HepG2 (cell line): ENCODE results near the gene SPSB1. TPM values are rescaled to one million over a fixed set of nuclear protein-coding genes. Genes with fewer than 3 reads are reported as not detected.
A peak's percentile ranks its signal among the peaks of the same experiment; 100 is the strongest.

ENCODE experiments used
- ATF7-NPFF ChIP-seq: sonication (generic); formaldehyde crosslinking; IDR thresholded peaks from 2 replicates; pipeline ENCODE4 v1.8.1; 2023; ENCODE audit warnings: mild to moderate bottlenecking, low read depth, missing genetic modification reagents, moderate library complexity
- CC2D1A ChIP-seq: sonication (generic); formaldehyde crosslinking; IDR thresholded peaks from 2 replicates; pipeline ENCODE4 v1.8.1; 2023; ENCODE audit warnings: mild to moderate bottlenecking, missing genetic modification reagents
- CREBL2 ChIP-seq: sonication (generic); formaldehyde crosslinking; IDR thresholded peaks from 2 replicates; pipeline ENCODE4 v1.8.1; 2023; ENCODE audit warnings: missing genetic modification reagents, mild to moderate bottlenecking, borderline replicate concordance
- HMG20B ChIP-seq: conservative IDR thresholded peaks from 2 replicates; pipeline ENCODE4 v1.6.1; 2016; ENCODE audit warnings: missing genetic modification reagents, missing compliant biosample characterization
- HOXA7 ChIP-seq: sonication (generic); formaldehyde crosslinking; IDR thresholded peaks from 2 replicates; pipeline ENCODE4 v1.8.1; 2022; ENCODE audit warnings: mild to moderate bottlenecking, missing genetic modification reagents, moderate library complexity
- KDM5B ChIP-seq: sonication (generic); formaldehyde crosslinking; IDR thresholded peaks from 2 replicates; pipeline ENCODE4 v1.4.0; 2020; ENCODE audit warnings: missing genetic modification reagents, mild to moderate bottlenecking, borderline replicate concordance
- NR2C2 ChIP-seq: sonication (generic); formaldehyde crosslinking; IDR thresholded peaks from 2 replicates; pipeline ENCODE4 v1.4.0; 2020; ENCODE audit warnings: missing genetic modification reagents, mild to moderate bottlenecking, moderate library complexity, borderline replicate concordance
- POGZ ChIP-seq: sonication (generic); formaldehyde crosslinking; IDR thresholded peaks from 2 replicates; pipeline ENCODE4 v1.4.0; 2020; ENCODE audit warnings: mild to moderate bottlenecking, missing genetic modification reagents
- SNRNP70 ChIP-seq: fragments of 200-400 bp; formaldehyde crosslinking; IDR thresholded peaks from 2 replicates; pipeline ENCODE4 v1.6.1; 2017; ENCODE audit warnings: mild to moderate bottlenecking, low read depth, low read length, moderate library complexity
- SP140L ChIP-seq: sonication (generic); formaldehyde crosslinking; IDR thresholded peaks from 2 replicates; pipeline ENCODE4 v1.4.0; 2020; ENCODE audit warnings: missing genetic modification reagents, borderline replicate concordance
- TGIF2 ChIP-seq: IDR thresholded peaks from 2 replicates; pipeline ENCODE4 v1.6.1; 2016; ENCODE audit warnings: control low read depth, missing compliant biosample characterization
- THAP11 ChIP-seq: IDR thresholded peaks from 2 replicates; pipeline ENCODE4 v1.6.1; 2016; ENCODE audit warnings: missing biosample characterization, missing genetic modification reagents
- THRA ChIP-seq: sonication (generic); formaldehyde crosslinking; IDR thresholded peaks from 2 replicates; pipeline ENCODE4 v1.4.0; 2020; ENCODE audit warnings: missing genetic modification reagents, borderline replicate concordance
- ZNF143 ChIP-seq: sonication (generic); formaldehyde crosslinking; IDR thresholded peaks from 2 replicates; pipeline ENCODE4 v1.4.0; 2020; ENCODE audit warnings: missing genetic modification reagents
- ZNF557 ChIP-seq: sonication (generic); formaldehyde crosslinking; IDR thresholded peaks from 2 replicates; pipeline ENCODE4 v1.4.0; 2020; ENCODE audit warnings: missing genetic modification reagents
- polyA plus RNA-seq, 8 experiments: library from polyadenylated mRNA; depleted of rRNA in 3 of 8; stranded (reverse) in 7 of 8; unstranded in 1 of 8; fragments of >200 nt; fragmentation: Illumina TruSeq in 4 of 8; extraction: Trizol in 4 of 8; gene quantifications; 2 replicates each; pipeline versions ENCODE4 v1.2.1 to v1.2.3, GENCODE V29; 2011 to 2016; ENCODE audit warnings: low read depth in 4 of 8, missing spikeins in 1 of 8, mixed read lengths in 1 of 8; ENCODE audit not compliant: insufficient read depth in 1 of 8
- total RNA-seq, 5 experiments: library from RNA; depleted of rRNA; stranded (reverse); fragments of >200 nt; fragmentation: Illumina TruSeq; extraction: Trizol; gene quantifications; 2 replicates each; pipeline ENCODE4 v1.2.3, GENCODE V29; 2016; ENCODE audit warnings: low read depth in 1 of 5
- TF ChIP-seq, protein P1 (sequence below), 2 experiments: fragments of 450-650 bp in 1 of 2; sonication (generic) in 1 of 2; formaldehyde crosslinking in 1 of 2; IDR thresholded peaks; 2 replicates each; pipeline versions ENCODE4 v1.6.1 to v1.8.0; 2016 to 2022; ENCODE audit warnings: antibody characterized with exemption in 1 of 2, mild to moderate bottlenecking in 1 of 2, missing genetic modification reagents in 1 of 2
- TF ChIP-seq, protein P2 (sequence below): IDR thresholded peaks from 2 replicates; pipeline ENCODE4 v1.6.1; 2012; ENCODE audit warnings: inconsistent platforms

SPSB1 gene
- total and polyA plus RNA-seq, 2 of the 13 experiments (the other 11 are each of a cell fraction or from before 2014, with no cell fraction given) = 5.0 to 8.0 TPM

- no peak for TF ChIP-seq THRA (CRISPR knock-in tag)
- no peak for TF ChIP-seq SP140L
- TF ChIP-seq, protein P1, sequence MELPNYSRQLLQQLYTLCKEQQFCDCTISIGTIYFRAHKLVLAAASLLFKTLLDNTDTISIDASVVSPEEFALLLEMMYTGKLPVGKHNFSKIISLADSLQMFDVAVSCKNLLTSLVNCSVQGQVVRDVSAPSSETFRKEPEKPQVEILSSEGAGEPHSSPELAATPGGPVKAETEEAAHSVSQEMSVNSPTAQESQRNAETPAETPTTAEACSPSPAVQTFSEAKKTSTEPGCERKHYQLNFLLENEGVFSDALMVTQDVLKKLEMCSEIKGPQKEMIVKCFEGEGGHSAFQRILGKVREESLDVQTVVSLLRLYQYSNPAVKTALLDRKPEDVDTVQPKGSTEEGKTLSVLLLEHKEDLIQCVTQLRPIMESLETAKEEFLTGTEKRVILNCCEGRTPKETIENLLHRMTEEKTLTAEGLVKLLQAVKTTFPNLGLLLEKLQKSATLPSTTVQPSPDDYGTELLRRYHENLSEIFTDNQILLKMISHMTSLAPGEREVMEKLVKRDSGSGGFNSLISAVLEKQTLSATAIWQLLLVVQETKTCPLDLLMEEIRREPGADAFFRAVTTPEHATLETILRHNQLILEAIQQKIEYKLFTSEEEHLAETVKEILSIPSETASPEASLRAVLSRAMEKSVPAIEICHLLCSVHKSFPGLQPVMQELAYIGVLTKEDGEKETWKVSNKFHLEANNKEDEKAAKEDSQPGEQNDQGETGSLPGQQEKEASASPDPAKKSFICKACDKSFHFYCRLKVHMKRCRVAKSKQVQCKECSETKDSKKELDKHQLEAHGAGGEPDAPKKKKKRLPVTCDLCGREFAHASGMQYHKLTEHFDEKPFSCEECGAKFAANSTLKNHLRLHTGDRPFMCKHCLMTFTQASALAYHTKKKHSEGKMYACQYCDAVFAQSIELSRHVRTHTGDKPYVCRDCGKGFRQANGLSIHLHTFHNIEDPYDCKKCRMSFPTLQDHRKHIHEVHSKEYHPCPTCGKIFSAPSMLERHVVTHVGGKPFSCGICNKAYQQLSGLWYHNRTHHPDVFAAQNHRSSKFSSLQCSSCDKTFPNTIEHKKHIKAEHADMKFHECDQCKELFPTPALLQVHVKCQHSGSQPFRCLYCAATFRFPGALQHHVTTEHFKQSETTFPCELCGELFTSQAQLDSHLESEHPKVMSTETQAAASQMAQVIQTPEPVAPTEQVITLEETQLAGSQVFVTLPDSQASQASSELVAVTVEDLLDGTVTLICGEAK (IDR thresholded peaks at IDR 0.05) = no peak
- TF ChIP-seq, protein P1 (CRISPR knock-in tag; IDR thresholded peaks at IDR 0.05) = no peak
- TF ChIP-seq CC2D1A (CRISPR knock-in tag) = no peak
- TF ChIP-seq NR2C2 (CRISPR knock-in tag) = peak; percentile 49; the same call in 1 of the 2 replicates
- TF ChIP-seq THAP11 (CRISPR knock-in tag) = no peak
- no peak for TF ChIP-seq ATF7-NPFF (CRISPR knock-in tag)
- no peak for TF ChIP-seq ZNF557 (CRISPR knock-in tag)
- TF ChIP-seq HMG20B = no peak
- no peak for TF ChIP-seq HOXA7 (CRISPR knock-in tag)
- TF ChIP-seq, protein P2, sequence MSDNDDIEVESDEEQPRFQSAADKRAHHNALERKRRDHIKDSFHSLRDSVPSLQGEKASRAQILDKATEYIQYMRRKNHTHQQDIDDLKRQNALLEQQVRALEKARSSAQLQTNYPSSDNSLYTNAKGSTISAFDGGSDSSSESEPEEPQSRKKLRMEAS = peak; percentile 54; the same call in 1 of the 2 replicates
- no peak for TF ChIP-seq CREBL2 (CRISPR knock-in tag)
- no peak for TF ChIP-seq POGZ (CRISPR knock-in tag)
- no peak for TF ChIP-seq SNRNP70
- TF ChIP-seq ZNF143 (CRISPR knock-in tag) = no peak
- 0 out of 2 replicates have a peak, but pooled peaks have one; percentile 35 for TF ChIP-seq TGIF2 (CRISPR knock-in tag)
- TF ChIP-seq KDM5B (CRISPR knock-in tag) = peak; percentile 53; the same call in 1 of the 2 replicates
These were observed 13.4 kb upstream of the SPSB1 start (continued) for GRCh38 chr1:9279172-9279840.
